ENCODE measurements around the gene LARGE1. TPM values are rescaled to one million over a fixed set of nuclear protein-coding genes. Genes with fewer than 3 reads are reported as not detected.

Gene LARGE1
- total and polyA plus RNA-seq, 2 of the 8 experiments (the other 6 are each of a cell fraction or from before 2014, with no cell fraction given), result 43.7 to 83.0 TPM

DNA sequence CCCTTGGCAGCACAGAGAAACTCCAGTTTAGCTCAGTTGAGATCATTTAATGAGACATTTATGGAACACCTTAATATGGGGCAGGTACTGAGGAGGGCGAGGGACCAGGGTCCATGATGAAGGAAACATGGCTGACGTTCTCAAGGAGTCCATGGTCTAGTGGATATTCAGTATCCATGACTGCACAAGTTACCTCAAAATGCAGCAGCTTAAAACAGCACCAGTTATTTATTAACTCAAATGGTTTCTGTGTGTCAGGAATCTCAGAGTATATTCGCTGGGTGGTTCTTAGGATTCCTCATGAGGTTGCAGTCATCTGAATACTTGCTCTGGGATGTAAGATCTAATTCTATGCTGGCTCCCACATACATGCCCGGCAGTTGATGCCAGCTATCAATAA lies 346.8 kb downstream of the LARGE1 start:
- H4K5ac ChIP-seq (ENCODE audit: insufficient read length, low read depth, low read length), result no peak overlapping the region
- H4K8ac ChIP-seq (ENCODE audit: extremely low read depth, insufficient read depth, low read length), result no peak overlapping the region
- H4K20me1 ChIP-seq (replicated peaks in 1 of 2; ENCODE audit: control insufficient read depth in 1 of 2, insufficient read depth in 2 of 2, low read length in 2 of 2), result peaks cover 1 to 2% of the 10 kb centered on the region in 2 experiments
- no peak overlapping the region for H3K23ac ChIP-seq (ENCODE audit: insufficient read length)
- no peak overlapping the region for H3K14ac ChIP-seq (ENCODE audit: insufficient read length)
- no peak overlapping the region for H3K9ac ChIP-seq (replicated peaks in 1 of 4; ENCODE audit: extremely low read depth in 1 of 4, low read depth in 3 of 4, low read length in 3 of 4)
- no peak overlapping the region for H2BK5ac ChIP-seq (ENCODE audit: low read depth, low read length)
- no peak overlapping the region for H2AK5ac ChIP-seq (ENCODE audit: low read depth, low read length)
- H3K36me3 ChIP-seq (ENCODE audit: control insufficient read depth in 2 of 4, insufficient read depth in 4 of 4, low read length in 3 of 4), result no peaks in the 10 kb centered on the region; a peak in 1 of 8 replicates
- no peaks in the 10 kb centered on the region for H3K27me3 ChIP-seq (replicated peaks in 1 of 4; ENCODE audit: control insufficient read depth in 3 of 4, extremely low read depth in 1 of 4, insufficient read depth in 3 of 4, low read length in 3 of 4)
- H3K4me3 ChIP-seq (ENCODE audit: extremely low read depth in 1 of 4, insufficient read depth in 2 of 4, low read depth in 3 of 4, low read length in 4 of 4), result no peak overlapping the region
- POLR2A ChIA-PET (ENCODE audit: partially characterized antibody), result no interaction called here
- H2AFZ ChIP-seq (ENCODE audit: low read length), result no peak overlapping the region
- H3K79me1 ChIP-seq (ENCODE audit: low read depth, low read length), result no peaks in the 10 kb centered on the region
- H2BK15ac ChIP-seq (ENCODE audit: low read length), result no peak overlapping the region
- H4K91ac ChIP-seq (replicated peaks; ENCODE audit: insufficient read length, low read length), result no peak overlapping the region
- WGBS, 2 experiments (ENCODE audit: extremely low coverage in 1 of 2, insufficient coverage in 1 of 2, insufficient read length in 1 of 2, insufficient replicate concordance in 2 of 2, low coverage in 1 of 2, low lambda C conversion rate in 2 of 2, missing lambda C conversion rate in 1 of 2), result 93% methylated on average over 4 of the region's 4 CpGs; no CpG with 5 or more reads in 1 of the 2 experiments
- peaks cover 6 to 17% (median 11%) of the 10 kb centered on the region in 4 experiments for H3K4me1 ChIP-seq (replicated peaks in 1 of 4; ENCODE audit: control insufficient read depth in 3 of 4, insufficient read depth in 4 of 4, low read length in 3 of 4)
- no peak overlapping the region for H3K18ac ChIP-seq (ENCODE audit: extremely low read depth, low read length)
- H2BK20ac ChIP-seq (ENCODE audit: low read length), result no peak overlapping the region
- no peak for DNase-seq (ENCODE audit: low read depth in 1 of 2, low spot score in 2 of 2)
- H3K9me3 ChIP-seq (ENCODE audit: insufficient read depth in 2 of 2, low read depth in 1 of 2, low read length in 1 of 2), result no peaks in the 10 kb centered on the region
- H2BK120ac ChIP-seq (replicated peaks; ENCODE audit: low read depth, low read length), result no peak overlapping the region
- FAIRE-seq, result no peak
- H3K56ac ChIP-seq (replicated peaks; ENCODE audit: insufficient read length, low read depth, low read length), result no peak overlapping the region
- CTCF ChIA-PET (ENCODE audit: partially characterized antibody), result no interaction called here
- no peak for TF ChIP-seq NRF1 (IDR thresholded peaks at IDR 0.05; ENCODE audit: low read depth, low read length)
- no peak for TF ChIP-seq ASH2L (IDR thresholded peaks at IDR 0.05; ENCODE audit: low read length)
- no peak for TF ChIP-seq CHD1 (IDR thresholded peaks at IDR 0.05; ENCODE audit: low read depth, low read length)
- TF ChIP-seq TAF7 (optimal IDR thresholded peaks at IDR 0.05; ENCODE audit: borderline replicate concordance, low read depth, low read length), result no peak
- no peak for TF ChIP-seq MAFK (IDR thresholded peaks at IDR 0.05; ENCODE audit: low read depth, low read length)
- no peak for TF ChIP-seq ZNF274 (IDR thresholded peaks at IDR 0.05; ENCODE audit: borderline replicate concordance, extremely low read depth, low read length)
- TF ChIP-seq, protein P1, sequence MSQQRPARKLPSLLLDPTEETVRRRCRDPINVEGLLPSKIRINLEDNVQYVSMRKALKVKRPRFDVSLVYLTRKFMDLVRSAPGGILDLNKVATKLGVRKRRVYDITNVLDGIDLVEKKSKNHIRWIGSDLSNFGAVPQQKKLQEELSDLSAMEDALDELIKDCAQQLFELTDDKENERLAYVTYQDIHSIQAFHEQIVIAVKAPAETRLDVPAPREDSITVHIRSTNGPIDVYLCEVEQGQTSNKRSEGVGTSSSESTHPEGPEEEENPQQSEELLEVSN (IDR thresholded peaks at IDR 0.05), result no peak
- TF ChIP-seq RAD21 (IDR thresholded peaks at IDR 0.05 in 1 of 2, conservative IDR thresholded peaks at IDR 0.05 in 1 of 2; ENCODE audit: low read depth in 2 of 2, low read length in 2 of 2), result no peak
- no peak for TF ChIP-seq CBX5 (IDR thresholded peaks at IDR 0.05; ENCODE audit: low read depth, low read length)
- H3K23me2 ChIP-seq (ENCODE audit: low read depth, low read length), result no peaks in the 10 kb centered on the region; the same call in 1 of the 2 replicates
- no peak overlapping the region for H2BK12ac ChIP-seq (ENCODE audit: low read depth, low read length)
- H3K79me2 ChIP-seq (ENCODE audit: control insufficient read depth in 1 of 2, insufficient read depth in 2 of 2, low read length in 2 of 2), result 0 out of 4 replicates have a peak, but pooled peaks cover 0 to 3% of the 10 kb centered on the region in 2 experiments
- no peak overlapping the region for H3K4me2 ChIP-seq (ENCODE audit: insufficient read depth in 1 of 2, low read depth in 2 of 2, low read length in 2 of 2)
- no peak overlapping the region for H3K27ac ChIP-seq (ENCODE audit: low read depth, low read length)
- no peak overlapping the region for H3K4ac ChIP-seq (replicated peaks; ENCODE audit: insufficient read length, low read depth, low read length)
